ENCODE results near the gene FLACC1. TPM values are rescaled to one million over a fixed set of nuclear protein-coding genes. Genes with fewer than 3 reads are reported as not detected.
A peak's percentile ranks its signal among the peaks of the same experiment; 100 is the strongest.
"Not testable (repeated sequence)": the region's sequence is repeated elsewhere in the genome, so short reads cannot be mapped to it uniquely, and the experiment has no call there.

FLACC1 gene
- total RNA-seq, 8 experiments from 2014 or later: 0.46 to 3.7 (median 1.1) TPM

DNA sequence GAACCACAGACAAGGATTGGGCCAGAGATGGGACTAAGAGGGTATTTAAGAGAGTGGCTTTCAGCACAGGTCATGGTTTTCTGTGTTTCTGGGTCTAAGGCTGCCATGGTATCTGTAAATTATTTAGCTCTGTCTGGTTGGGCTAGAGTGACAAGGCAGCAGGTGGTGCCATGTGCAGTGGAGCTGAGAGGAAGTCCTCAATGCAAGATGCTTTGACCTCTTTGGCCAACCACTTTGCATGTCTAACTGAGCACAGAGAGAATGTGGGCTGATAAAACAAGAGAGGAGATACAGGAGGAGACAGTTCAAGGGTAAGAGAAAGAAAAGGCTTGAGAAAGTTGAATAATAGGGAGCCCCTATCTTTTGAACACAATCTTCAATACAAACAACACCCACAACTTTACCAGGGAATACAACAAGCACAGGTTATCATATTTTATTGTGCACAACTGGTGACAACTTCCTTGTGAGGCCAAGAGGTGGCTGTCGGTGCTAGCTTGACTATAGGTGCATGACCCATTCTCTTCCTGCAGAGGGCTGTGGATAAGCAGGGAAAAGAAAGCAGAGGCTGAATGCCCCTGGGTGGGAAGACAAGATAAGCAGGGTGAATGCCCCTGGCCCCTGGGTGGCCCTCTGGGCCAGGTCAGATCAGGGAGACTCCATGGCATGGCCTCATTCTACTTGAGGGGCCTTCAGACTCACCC, 12.3 kb downstream of the FLACC1 start:
- ATAC-seq (replicated peaks in 6 of 8): peak in 1 of 8 experiments; percentile 72
- H3K4me3 ChIP-seq: no peak overlapping the region
- in situ Hi-C loops (cut with MboI; ENCODE audit: low pct_unique_long_range_greater_than_20kb in 2 of 9, low sequenced_read_pairs in 9 of 9, unreplicated experiment in 9 of 9): no loop called here

DNA sequence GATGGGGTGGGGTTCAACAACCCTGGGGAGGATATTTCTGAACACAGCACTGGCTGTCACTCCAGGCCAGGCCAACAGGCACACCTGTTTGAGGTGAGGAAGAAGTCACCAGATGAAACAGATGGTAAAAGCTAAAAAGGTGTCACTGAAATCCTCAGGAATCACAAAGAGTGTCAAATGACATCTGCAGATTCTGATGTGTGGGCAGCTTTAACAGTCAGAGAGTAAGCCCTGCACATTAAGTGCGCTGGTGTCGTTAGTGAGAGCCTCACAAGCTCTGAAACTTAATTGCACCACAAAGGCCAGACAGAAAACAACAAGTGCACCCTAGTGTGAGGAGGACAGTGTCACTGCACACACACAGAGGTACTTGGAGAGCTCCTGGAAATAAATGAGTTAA, 13.6 kb downstream of the FLACC1 start:
- Histone ChIP-seq H3K4me3 (no peak overlapping the region), H3K27ac (no peak overlapping the region), H3K4me1 (replicated peaks in 1 of 2) (no peaks in the 10 kb centered on the region)
- 25 to 100% (median 49%) methylated on average over 1 to 2 of the region's 2 CpGs; no CpG with 5 or more reads in 6 of the 10 experiments for WGBS, 10 experiments
- ATAC-seq (replicated peaks in 6 of 8): no peak
- in situ Hi-C loops (cut with MboI; ENCODE audit: low pct_unique_long_range_greater_than_20kb in 2 of 9, low sequenced_read_pairs in 9 of 9, unreplicated experiment in 9 of 9): no loop called here

More for the DNA sequence above, 12.3 kb downstream of the FLACC1 start:
- Histone ChIP-seq H3K27ac (no peak overlapping the region), H3K4me1 (replicated peaks in 1 of 2) (no peaks in the 10 kb centered on the region)
- WGBS, 10 experiments: 20 to 100% (median 50%) methylated on average over 1 of the region's 1 CpG; no CpG with 5 or more reads in 6 of the 10 experiments

DNA sequence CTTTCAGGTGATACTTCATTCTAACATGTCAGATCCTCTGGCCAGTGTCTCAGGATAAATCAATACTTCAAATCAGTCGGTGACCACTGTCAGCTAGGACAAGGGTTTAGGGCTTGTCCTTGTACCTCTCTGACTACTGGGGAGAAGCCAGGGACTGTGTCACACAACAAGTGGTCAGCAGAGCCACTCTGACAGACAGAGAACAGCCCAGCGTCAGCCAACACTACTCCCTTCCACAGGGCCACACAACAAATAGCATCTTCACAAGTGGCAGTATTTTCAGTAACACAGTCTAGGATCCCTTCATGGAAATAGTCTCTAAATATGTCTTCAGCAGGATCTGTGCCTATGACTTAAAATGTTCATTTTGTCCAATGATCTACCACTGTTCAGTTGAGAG, 14.2 kb downstream of the FLACC1 start:
- in situ Hi-C loops (cut with MboI; ENCODE audit: low pct_unique_long_range_greater_than_20kb in 2 of 9, low sequenced_read_pairs in 9 of 9, unreplicated experiment in 9 of 9): no loop called here
- no peak overlapping the region for H3K4me3 ChIP-seq
- no peak for ATAC-seq (replicated peaks in 6 of 8)
- no peak overlapping the region for H3K27ac ChIP-seq
- 50 to 100% (median 71%) methylated on average over 1 to 2 of the region's 2 CpGs; no CpG with 5 or more reads in 2 of the 10 experiments for WGBS, 10 experiments
- no peaks in the 10 kb centered on the region for H3K4me1 ChIP-seq (replicated peaks in 1 of 2)

DNA sequence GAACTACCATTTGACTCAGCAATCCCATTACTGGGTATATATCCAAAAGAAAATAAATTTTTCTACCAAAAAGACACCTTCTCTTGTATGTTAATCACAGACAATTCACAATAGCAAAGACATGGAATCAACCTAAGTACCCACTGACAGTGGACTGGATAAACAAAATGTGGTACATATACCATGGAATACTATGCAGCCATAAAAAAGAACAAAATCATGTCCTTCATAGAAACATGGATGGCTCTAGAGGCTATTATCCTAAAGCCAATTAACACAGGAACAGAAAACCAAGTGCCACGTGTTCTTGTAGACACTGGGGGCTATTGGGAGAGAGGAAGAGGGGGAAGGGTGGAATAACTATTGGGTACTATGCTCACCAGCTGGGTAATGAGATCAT, 27.7 kb downstream of the FLACC1 start:
- in situ Hi-C loops (cut with MboI; ENCODE audit: low pct_unique_long_range_greater_than_20kb in 2 of 9, low sequenced_read_pairs in 9 of 9, unreplicated experiment in 9 of 9): no loop called here
- H3K27ac ChIP-seq: no peak overlapping the region
- WGBS, 10 experiments: 17 to 83% (median 42%) methylated on average over 1 of the region's 1 CpG; no CpG with 5 or more reads in 5 of the 10 experiments
- H3K4me1 ChIP-seq (replicated peaks in 1 of 2): no peaks in the 10 kb centered on the region
- no peak for ATAC-seq (replicated peaks in 6 of 8)
- H3K4me3 ChIP-seq: no peak overlapping the region

DNA sequence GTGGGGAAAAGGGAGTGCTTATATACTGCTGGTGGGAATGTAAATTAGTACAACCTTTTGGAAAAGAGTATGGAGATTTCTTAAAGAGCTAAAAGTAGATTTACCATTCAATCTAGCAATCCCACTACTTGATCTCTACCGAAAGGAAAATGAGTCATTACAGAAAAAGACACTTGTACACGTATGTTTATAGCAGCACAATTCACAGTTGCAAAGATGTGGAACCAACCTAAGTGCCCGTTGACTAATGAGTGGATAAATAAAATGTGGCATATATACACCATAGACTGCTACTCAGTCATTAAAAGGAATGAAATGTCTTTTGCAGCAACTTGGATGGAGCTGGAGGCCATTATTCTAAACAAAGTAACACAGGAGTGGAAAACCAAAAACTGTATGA, 29.5 kb downstream of the FLACC1 start:
- no peaks in the 10 kb centered on the region for H3K4me1 ChIP-seq (replicated peaks in 1 of 2)
- no peak for ATAC-seq (replicated peaks in 6 of 8)
- in situ Hi-C loops (cut with MboI; ENCODE audit: low pct_unique_long_range_greater_than_20kb in 2 of 9, low sequenced_read_pairs in 9 of 9, unreplicated experiment in 9 of 9): no loop called here
- no peak overlapping the region for H3K4me3 ChIP-seq
- WGBS, 10 experiments: 17 to 100% (median 83%) methylated on average over 1 to 3 of the region's 3 CpGs
- H3K27ac ChIP-seq: no peak overlapping the region

DNA sequence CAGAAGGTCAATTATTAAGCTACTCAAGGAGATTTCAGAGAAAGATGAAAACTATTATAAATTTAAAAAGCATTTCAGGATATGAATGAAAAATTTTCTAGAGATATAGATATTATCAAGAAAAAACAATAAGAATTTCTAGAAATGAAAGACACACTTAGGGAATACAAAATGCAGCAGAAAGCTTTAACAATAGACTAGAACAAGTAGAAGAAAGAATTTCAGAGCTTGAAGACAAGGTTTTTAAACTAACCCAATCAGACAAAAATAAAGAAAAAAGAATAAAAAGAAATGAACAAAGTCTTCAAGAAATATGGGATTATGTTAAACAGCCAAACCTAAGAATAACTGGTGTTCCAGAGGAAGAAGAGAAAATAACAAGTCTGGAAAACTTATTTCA, 34.4 kb downstream of the FLACC1 start:
- no peaks in the 10 kb centered on the region for H3K4me1 ChIP-seq (replicated peaks in 1 of 2)
- no peak overlapping the region for H3K4me3 ChIP-seq
- H3K27ac ChIP-seq: no peak overlapping the region
- in situ Hi-C loops (cut with MboI; ENCODE audit: low pct_unique_long_range_greater_than_20kb in 2 of 9, low sequenced_read_pairs in 9 of 9, unreplicated experiment in 9 of 9): no loop called here
- ATAC-seq (replicated peaks in 6 of 8): no peak

DNA sequence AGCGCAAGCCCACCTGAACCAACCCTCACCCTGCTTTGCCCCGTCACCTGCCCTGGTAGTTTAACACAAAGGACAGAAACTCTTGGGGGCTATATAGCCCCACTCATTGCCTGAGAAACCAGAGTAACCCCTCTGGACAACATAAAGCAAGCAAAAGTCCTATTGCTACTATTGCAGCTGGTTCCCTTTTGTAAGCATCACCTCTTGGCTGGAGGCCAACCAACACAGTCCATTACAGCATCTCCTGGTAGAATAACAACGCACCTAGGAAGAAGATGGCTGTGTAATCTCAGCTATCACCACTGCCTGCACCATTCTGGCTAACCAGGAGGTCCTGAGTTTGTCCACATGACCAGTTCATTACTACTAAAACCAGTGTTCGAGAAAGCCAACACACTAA, 36.4 kb downstream of the FLACC1 start:
- Histone ChIP-seq H3K27ac (no peak overlapping the region), H3K4me3 (no peak overlapping the region), H3K4me1 (replicated peaks in 1 of 2) (no peaks in the 10 kb centered on the region)
- WGBS, 10 experiments: 49 to 100% (median 83%) methylated on average over 1 to 2 of the region's 4 CpGs; no CpG with 5 or more reads in 5 of the 10 experiments
- in situ Hi-C loops (cut with MboI; ENCODE audit: low pct_unique_long_range_greater_than_20kb in 2 of 9, low sequenced_read_pairs in 9 of 9, unreplicated experiment in 9 of 9): no loop called here
- no peak for ATAC-seq (replicated peaks in 6 of 8)

DNA sequence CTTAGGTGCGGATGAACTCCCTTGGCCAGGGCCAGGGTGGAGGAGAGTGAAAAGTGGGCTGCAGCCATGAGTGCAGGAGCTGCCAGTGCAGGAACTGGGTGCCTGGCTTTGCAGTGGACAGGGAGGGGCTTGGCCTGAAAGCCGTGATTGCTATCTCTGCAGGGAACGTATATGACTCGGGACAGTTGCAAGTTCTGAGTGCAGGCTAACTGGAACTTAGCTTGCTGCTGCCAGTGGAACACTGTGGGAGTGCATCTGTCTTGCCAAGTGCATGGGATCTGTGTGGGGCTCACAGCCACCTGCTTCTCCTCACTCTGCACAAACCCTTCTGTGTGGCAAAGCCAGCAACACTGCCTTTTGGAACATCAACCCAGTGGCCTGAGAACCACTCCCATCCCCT, 36.9 kb downstream of the FLACC1 start:
- ATAC-seq (replicated peaks in 6 of 8): no peak
- 81 to 100% (median 92%) methylated on average over 1 to 4 of the region's 4 CpGs; no CpG with 5 or more reads in 7 of the 10 experiments for WGBS, 10 experiments
- Histone ChIP-seq H3K27ac (no peak overlapping the region), H3K4me3 (no peak overlapping the region), H3K4me1 (replicated peaks in 1 of 2) (no peaks in the 10 kb centered on the region)
- in situ Hi-C loops (cut with MboI; ENCODE audit: low pct_unique_long_range_greater_than_20kb in 2 of 9, low sequenced_read_pairs in 9 of 9, unreplicated experiment in 9 of 9): no loop called here

DNA sequence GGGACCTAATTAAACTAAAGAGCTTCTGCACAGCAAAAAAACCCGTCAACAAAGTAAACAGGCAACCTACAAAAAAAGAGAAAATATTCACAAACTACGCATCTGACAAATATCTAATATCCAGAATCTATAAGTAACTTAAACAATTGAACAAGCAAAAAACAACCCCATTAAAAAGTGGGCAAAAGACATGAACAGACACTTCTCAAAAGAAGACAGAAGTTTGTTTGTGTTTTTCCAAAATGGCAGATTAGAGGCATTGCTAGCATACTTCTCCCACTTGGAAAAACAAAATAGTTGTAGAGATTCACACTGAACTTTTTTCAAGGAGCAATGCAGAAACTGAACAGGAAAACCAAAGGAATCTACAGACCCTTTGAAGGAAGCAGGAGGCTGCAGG, 37.6 kb downstream of the FLACC1 start:
- 0 to 70% (median 46%) methylated on average over 1 to 2 of the region's 2 CpGs for WGBS, 10 experiments
- Histone ChIP-seq H3K4me3 (no peak overlapping the region), H3K4me1 (replicated peaks in 1 of 2) (no peaks in the 10 kb centered on the region), H3K27ac (no peak overlapping the region)
- in situ Hi-C loops (cut with MboI; ENCODE audit: low pct_unique_long_range_greater_than_20kb in 2 of 9, low sequenced_read_pairs in 9 of 9, unreplicated experiment in 9 of 9): no loop called here
- no peak for ATAC-seq (replicated peaks in 6 of 8)

DNA sequence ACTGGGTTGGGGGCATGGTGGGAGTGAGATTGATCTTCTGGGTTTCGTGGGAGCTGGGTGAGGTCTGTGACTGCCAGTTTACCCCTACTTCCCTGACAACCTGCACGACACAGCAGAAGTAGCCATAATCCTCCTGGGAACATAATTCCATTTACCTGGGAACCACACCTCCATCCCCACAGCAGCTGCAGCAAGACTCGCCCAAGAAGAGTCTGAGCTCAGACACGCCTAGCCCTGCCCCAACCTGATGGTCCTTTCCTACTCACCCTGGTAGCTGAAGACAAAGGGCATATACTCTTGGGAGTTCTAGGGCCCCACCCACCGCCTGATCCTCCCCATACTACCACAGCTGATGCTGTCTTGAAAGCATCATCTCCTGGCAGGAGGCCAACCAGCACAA, 43.8 kb downstream of the FLACC1 start:
- in situ Hi-C loops (cut with MboI; ENCODE audit: low pct_unique_long_range_greater_than_20kb in 2 of 9, low sequenced_read_pairs in 9 of 9, unreplicated experiment in 9 of 9): no loop called here
- WGBS, 10 experiments: 20 to 90% (median 76%) methylated on average over 1 to 4 of the region's 5 CpGs; no CpG with 5 or more reads in 4 of the 10 experiments
- Histone ChIP-seq H3K4me3 (no peak overlapping the region), H3K4me1 (replicated peaks in 1 of 2) (no peaks in the 10 kb centered on the region), H3K27ac (no peak overlapping the region)
- no peak for ATAC-seq (replicated peaks in 6 of 8)

DNA sequence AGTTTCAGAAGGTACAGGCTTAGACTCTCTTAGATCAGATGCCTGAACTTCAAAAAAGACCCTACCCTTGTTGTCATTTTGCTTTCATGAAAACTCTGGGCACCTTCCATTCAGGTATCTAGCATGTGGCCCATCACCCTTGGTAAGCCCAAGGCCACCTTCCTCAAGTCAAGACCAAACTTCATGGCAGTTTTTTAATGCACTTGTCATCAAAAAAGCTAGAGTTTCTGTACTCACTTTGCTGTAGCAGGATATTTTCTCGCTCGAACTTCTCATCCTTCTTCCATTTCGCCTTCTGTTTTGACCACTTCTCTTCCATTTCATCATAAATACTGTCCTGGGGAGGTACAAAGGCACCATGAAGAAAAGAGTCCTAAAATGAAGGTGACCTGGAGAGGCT, 48.2 kb downstream of the FLACC1 start:
- WGBS, 10 experiments: 62 to 100% (median 88%) methylated on average over 1 to 3 of the region's 3 CpGs; no CpG with 5 or more reads in 2 of the 10 experiments
- no peak for ATAC-seq (replicated peaks in 6 of 8)
- H3K4me3 ChIP-seq: no peak overlapping the region
- H3K4me1 ChIP-seq (replicated peaks in 1 of 2): no peaks in the 10 kb centered on the region
- in situ Hi-C loops (cut with MboI; ENCODE audit: low pct_unique_long_range_greater_than_20kb in 2 of 9, low sequenced_read_pairs in 9 of 9, unreplicated experiment in 9 of 9): no loop called here
- no peak overlapping the region for H3K27ac ChIP-seq

DNA sequence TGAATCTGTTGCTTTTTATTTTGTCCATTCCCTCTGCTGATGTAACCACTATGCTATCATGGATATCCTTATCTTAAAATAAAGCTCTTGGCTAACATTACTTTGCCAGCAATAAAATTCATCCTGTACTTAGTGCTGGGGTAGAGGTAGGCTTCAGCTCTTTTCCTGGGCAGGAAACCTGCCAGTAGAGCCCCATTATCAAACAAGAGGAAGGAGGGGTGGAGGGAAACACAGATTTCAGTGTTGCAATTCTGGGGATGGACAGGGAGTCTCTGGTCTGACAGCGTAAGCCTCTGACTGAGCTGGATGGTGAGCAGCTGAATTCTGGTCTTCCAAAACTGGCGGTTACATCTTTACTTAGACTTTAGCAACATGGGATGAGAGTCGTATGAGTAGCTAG, 49.3 kb downstream of the FLACC1 start:
- Histone ChIP-seq H3K4me3 (no peak overlapping the region), H3K4me1 (replicated peaks in 1 of 2) (no peaks in the 10 kb centered on the region), H3K27ac (no peak overlapping the region)
- in situ Hi-C loops (cut with MboI; ENCODE audit: low pct_unique_long_range_greater_than_20kb in 2 of 9, low sequenced_read_pairs in 9 of 9, unreplicated experiment in 9 of 9): no loop called here
- no peak for ATAC-seq (replicated peaks in 6 of 8)
- 71 to 100% (median 95%) methylated on average over 1 to 3 of the region's 3 CpGs; no CpG with 5 or more reads in 4 of the 10 experiments for WGBS, 10 experiments

DNA sequence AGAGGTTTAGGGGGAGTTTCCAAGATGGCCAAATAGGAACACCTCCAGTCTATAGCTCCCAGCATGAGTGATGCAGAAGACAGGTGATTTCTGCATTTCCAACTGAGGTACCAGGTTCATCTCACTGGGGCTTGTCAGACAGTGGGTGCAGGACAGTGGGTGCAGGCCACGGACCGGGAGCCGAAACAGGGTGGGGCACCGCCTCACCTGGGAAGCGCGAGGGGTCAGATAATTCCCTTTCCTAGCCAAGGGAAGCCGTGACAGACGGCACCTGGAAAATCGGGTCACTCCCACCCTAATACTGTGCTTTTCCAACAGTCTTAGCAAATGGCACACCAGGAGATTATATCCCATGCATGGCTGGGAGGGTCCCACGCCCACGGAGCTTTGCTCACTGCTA, 57.2 kb downstream of the FLACC1 start:
- WGBS, 10 experiments: 88 to 100% (median 92%) methylated on average over 1 to 7 of the region's 11 CpGs; no CpG with 5 or more reads in 7 of the 10 experiments
- H3K4me1 ChIP-seq (replicated peaks in 1 of 2); H3K27ac ChIP-seq; in situ Hi-C loops (cut with MboI; ENCODE audit: low pct_unique_long_range_greater_than_20kb in 2 of 9, low sequenced_read_pairs in 9 of 9, unreplicated experiment in 9 of 9); H3K4me3 ChIP-seq; ATAC-seq (replicated peaks in 6 of 8): not testable (repeated sequence)

DNA sequence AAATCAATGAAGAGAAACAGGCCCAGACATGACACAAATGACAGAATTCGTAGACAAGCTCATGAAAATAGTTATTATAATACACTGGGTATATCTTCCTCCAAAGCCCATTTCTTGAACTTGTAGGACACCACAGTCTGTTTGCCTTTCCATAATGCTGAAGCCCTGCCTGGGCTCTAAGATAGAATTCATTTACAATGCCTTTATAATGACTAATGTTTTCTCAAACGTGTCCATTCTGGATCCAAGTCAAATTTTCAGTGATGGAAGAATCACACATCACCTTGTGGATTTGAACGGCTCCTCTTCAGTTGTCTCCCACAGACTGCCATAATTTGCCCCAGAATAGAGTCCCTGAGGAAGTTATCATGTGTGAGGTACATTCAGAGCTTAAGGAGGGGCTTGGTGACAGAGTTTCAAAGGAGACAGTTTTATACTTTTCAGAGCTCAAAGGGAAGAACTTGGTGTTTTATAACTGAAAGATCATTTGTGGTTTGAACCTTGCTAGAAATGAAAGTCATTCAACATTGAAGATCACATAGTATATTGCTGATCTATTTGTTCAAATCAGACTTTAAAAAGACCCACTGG, 58.6 kb downstream of the FLACC1 start:
- Histone ChIP-seq H3K4me1 (replicated peaks in 1 of 2) (no peaks in the 10 kb centered on the region), H3K4me3 (no peak overlapping the region), H3K27ac (no peak overlapping the region)
- ATAC-seq (replicated peaks in 6 of 8): peak in 2 of 8 experiments; percentile 55 to 57
- WGBS, 10 experiments: 13 to 86% (median 45%) methylated on average over 1 to 3 of the region's 3 CpGs; no CpG with 5 or more reads in 2 of the 10 experiments
- in situ Hi-C loops (cut with MboI; ENCODE audit: low pct_unique_long_range_greater_than_20kb in 2 of 9, low sequenced_read_pairs in 9 of 9, unreplicated experiment in 9 of 9): no loop called here
